GM20000 (cell line): Measurements from ENCODE around the gene SH3PXD2A.

Source experiments
- DNase-seq: peaks from one replicate; pipeline ENCODE4 v3.0.0; 2012; ENCODE audit warnings: low spot score
- CTCF ChIP-seq: IDR thresholded peaks from 2 replicates; pipeline ENCODE4 v1.5.1; 2012; ENCODE audit warnings: mild to moderate bottlenecking, control low read depth; ENCODE audit errors: extremely low read depth, missing control alignments

The SH3PXD2A gene

DNA sequence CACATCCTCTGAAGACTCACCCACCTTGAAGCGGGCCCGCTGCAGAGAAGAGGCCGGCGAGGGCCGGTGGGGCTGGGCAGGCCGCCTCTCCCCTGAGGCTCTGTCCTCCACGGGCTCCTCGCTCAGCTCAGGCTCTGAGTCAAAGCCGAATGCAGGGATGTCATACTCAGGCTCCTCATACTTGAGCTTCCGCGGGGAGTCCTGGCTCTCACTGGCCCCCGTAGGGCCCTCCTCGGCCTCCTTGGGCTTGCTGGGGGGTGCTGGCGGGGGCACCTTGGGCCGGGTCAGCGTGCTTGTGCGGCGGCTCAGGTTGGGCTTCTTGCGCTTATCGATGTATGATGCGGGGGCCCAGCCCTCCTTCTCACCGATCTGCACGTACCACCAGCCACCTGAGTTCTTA, 252.0 kb downstream of the SH3PXD2A start:
- DNase-seq: no peak
- no peak for TF ChIP-seq CTCF

DNA sequence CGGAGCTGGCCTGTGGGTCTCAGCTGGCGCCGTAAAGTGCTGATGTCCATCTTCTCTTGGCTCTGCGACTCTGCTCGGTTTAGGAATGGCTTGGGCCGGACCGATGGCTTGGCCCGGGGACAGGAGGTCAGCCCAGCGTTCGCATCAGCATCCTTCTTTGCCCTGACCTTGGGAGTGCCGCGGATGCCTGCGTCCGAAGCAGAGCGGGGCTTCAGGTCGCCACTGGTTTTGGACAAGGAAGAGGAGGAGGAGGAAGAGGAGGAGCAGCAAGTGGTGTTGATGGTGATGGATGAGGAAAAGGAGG, 252.6 kb downstream of the SH3PXD2A start:
- TF ChIP-seq CTCF: no peak
- DNase-seq: no peak

GRCh38 chr10:103602028-103602851, 253.1 kb downstream of the SH3PXD2A start:
- TF ChIP-seq CTCF: no peak
- DNase-seq: no peak

DNA sequence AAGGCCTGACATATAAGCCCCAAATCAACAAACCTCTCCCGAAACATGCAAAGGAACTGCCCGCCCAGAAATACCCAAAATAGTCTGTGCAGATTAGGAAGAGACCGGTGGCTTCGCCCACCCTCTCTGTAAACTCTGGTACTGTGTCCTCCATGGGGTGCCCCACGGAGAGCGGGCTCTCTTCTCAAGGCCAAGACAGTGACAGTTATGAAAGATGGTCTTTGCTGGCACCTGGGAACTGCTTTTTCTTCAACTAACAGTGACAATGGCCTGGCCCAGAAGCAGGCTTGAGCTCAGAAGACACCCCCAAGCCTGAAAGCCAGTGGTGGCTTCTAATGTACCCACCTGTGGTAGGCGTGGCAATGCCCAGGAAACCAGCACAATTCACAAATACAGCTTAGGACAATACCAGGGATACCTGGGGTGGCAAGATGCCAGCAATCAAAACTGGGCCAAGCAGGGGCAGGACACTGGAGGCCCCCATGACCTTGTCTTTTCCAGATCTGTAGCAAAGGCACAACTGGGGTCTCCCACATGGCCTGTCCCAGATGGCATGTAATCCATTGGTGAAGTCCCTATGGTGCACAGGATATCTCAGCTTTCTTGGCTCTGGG, 254.3 kb downstream of the SH3PXD2A start:
- DNase-seq: no peak
- no peak for TF ChIP-seq CTCF

- no peak for TF ChIP-seq CTCF
Measured at GRCh38 chr10:103600325-103600724, 255.1 kb downstream of the SH3PXD2A start.

DNA sequence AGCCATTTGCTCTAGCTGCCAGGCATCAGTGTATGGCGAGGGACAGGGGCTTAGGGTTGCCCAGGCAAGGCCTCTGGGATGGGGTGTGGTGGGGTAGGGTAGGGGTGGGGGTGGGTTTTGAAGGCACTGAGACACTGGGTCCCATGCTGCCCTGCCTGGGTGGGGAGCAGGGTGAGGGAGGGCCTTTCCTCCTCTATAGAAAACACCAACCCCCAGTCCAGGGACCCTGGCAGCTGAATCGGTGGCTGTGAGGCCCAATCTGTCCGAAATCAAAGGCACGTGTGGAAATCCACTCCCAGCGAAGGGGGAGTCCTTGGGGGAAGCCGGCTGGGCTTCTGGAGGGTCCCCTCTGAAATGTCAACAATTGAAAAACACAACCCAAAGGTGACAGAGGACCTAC, 255.5 kb downstream of the SH3PXD2A start:
- DNase-seq: no peak
- no peak for TF ChIP-seq CTCF

More at GRCh38 chr10:103600325-103600724, 255.1 kb downstream of the SH3PXD2A start:
- DNase-seq: no peak

GRCh38 chr10:103599211-103599610, 256.2 kb downstream of the SH3PXD2A start:
- DNase-seq: no peak
- TF ChIP-seq CTCF: no peak
